Neural progenitor cell (in vitro differentiated cells): Measurements from ENCODE around the gene CNTNAP2. TPM values are rescaled to one million over a fixed set of nuclear protein-coding genes. Genes with fewer than 3 reads are reported as not detected.

Source experiments
- DNase-seq: peaks from one replicate; pipeline ENCODE4 v3.0.0-alpha.2; 2016; ENCODE audit warnings: low spot score
- H2AFZ ChIP-seq: fragments of 200-600 bp; sonication (generic); replicated peaks from 2 replicates; pipeline ENCODE4 v1.6.1; 2016; ENCODE audit warnings: antibody characterized with exemption
- H3F3A ChIP-seq: fragments of 200-600 bp; sonication (generic); 2 replicates; pipeline ENCODE4 v1.6.1; 2016; ENCODE audit warnings: antibody characterized with exemption, low read depth
- H3K27ac ChIP-seq: fragments of 200-600 bp; sonication (generic); 2 replicates; pipeline ENCODE4 v1.5.1; 2016; ENCODE audit warnings: mild to moderate bottlenecking
- H3K27me3 ChIP-seq: fragments of 200-600 bp; sonication (generic); 2 replicates; pipeline ENCODE4 v1.6.1; 2016; ENCODE audit warnings: mild to moderate bottlenecking, moderate library complexity
- H3K36me3 ChIP-seq: fragments of 200-600 bp; sonication (generic); 2 replicates; pipeline ENCODE4 v1.5.1; 2016
- H3K4me1 ChIP-seq: fragments of 200-600 bp; sonication (generic); 2 replicates; pipeline ENCODE4 v1.6.1; 2016; ENCODE audit warnings: mixed run types
- H3K4me2 ChIP-seq: fragments of 200-600 bp; sonication (generic); 2 replicates; pipeline ENCODE4 v1.6.1; 2016
- H3K4me3 ChIP-seq: fragments of 200-600 bp; sonication (generic); 2 replicates; pipeline ENCODE4 v1.5.1; 2016
- H3K79me2 ChIP-seq: fragments of 200-600 bp; sonication (generic); 2 replicates; pipeline ENCODE4 v1.6.1; 2016; ENCODE audit warnings: low read depth
- H3K9ac ChIP-seq: fragments of 200-600 bp; sonication (generic); 2 replicates; pipeline ENCODE4 v1.6.1; 2016
- H3K9me3 ChIP-seq: fragments of 200-600 bp; sonication (generic); 2 replicates; pipeline ENCODE4 v1.5.1; 2016; ENCODE audit warnings: low read depth
- H4K20me1 ChIP-seq: fragments of 200-600 bp; sonication (generic); 2 replicates; pipeline ENCODE4 v1.6.1; 2016; ENCODE audit warnings: low read depth
- H3K27ac Mint-ChIP-seq: 3 replicates; pipeline ENCODE4 v1.8.0; 2021; ENCODE audit warnings: mixed read lengths
- H3K27me3 Mint-ChIP-seq: 2 replicates; pipeline ENCODE4 v1.8.0; 2022; ENCODE audit warnings: low read depth, mild to moderate bottlenecking, inconsistent platforms, moderate library complexity, mixed read lengths; ENCODE audit not compliant: insufficient read depth
- H3K36me3 Mint-ChIP-seq: 3 replicates; pipeline ENCODE4 v1.8.0; 2021; ENCODE audit warnings: mixed read lengths
- H3K4me1 Mint-ChIP-seq: 3 replicates; pipeline ENCODE4 v1.8.0; 2021; ENCODE audit warnings: mixed read lengths
- H3K4me3 Mint-ChIP-seq: 3 replicates; pipeline ENCODE4 v1.8.0; 2021; ENCODE audit warnings: mild to moderate bottlenecking, moderate library complexity, mixed read lengths
- H3K9me3 Mint-ChIP-seq: 3 replicates; pipeline ENCODE4 v1.8.0; 2020; ENCODE audit warnings: mixed read lengths
- CTCF ChIP-seq: fragments of 200-600 bp; sonication (generic); IDR thresholded peaks from 2 replicates; pipeline ENCODE4 v1.5.1; 2017; ENCODE audit warnings: antibody characterized with exemption, mild to moderate bottlenecking
- EZH2 ChIP-seq: fragments of 200-600 bp; sonication (generic); IDR thresholded peaks from 2 replicates; pipeline ENCODE4 v1.6.1; 2017; ENCODE audit warnings: antibody characterized with exemption, mild to moderate bottlenecking, moderate library complexity
- EZH2phosphoT487 ChIP-seq: fragments of 200-600 bp; sonication (generic); IDR thresholded peaks from 2 replicates; pipeline ENCODE4 v1.6.1; 2017; ENCODE audit warnings: antibody characterized with exemption
- total RNA-seq: library from RNA; depleted of rRNA; stranded (reverse); fragments of >200 nt; gene quantifications from 2 replicates; pipeline ENCODE4 v1.2.3, GENCODE V29; 2015; ENCODE audit warnings: low replicate concordance

CNTNAP2 gene
- total RNA-seq, 1 donor from 2014 or later: 126 TPM

- Histone ChIP-seq H3K36me3 (no peaks in the 10 kb centered on the region), H3K9ac (no peak overlapping the region), H3F3A (no peaks in the 10 kb centered on the region), H3K4me2 (no peak overlapping the region), H3K4me3 (no peak overlapping the region), H3K27ac (no peak overlapping the region), H2AFZ (no peak overlapping the region), H3K79me2 (no peaks in the 10 kb centered on the region), H3K27me3 (no peaks in the 10 kb centered on the region), H4K20me1 (no peaks in the 10 kb centered on the region), H3K4me1 (no peaks in the 10 kb centered on the region), H3K9me3 (no peaks in the 10 kb centered on the region)
- H3K4me1 Mint-ChIP-seq: peaks cover 15% of the 10 kb centered on the region
- peaks cover 2% of the 10 kb centered on the region for H3K27me3 Mint-ChIP-seq
- H3K4me3 Mint-ChIP-seq: no peak overlapping the region
- peaks cover 29% of the 10 kb centered on the region for H3K9me3 Mint-ChIP-seq
- peaks cover 10% of the 10 kb centered on the region for H3K36me3 Mint-ChIP-seq
- no peak for TF ChIP-seq EZH2
- no peak for TF ChIP-seq EZH2phosphoT487
- no peak for TF ChIP-seq CTCF
- DNase-seq: no peak
- H3K27ac Mint-ChIP-seq: no peak overlapping the region
These were observed 1966.8 kb downstream of the CNTNAP2 start for GRCh38 chr7:148083448-148083847.

- H3K9me3 ChIP-seq: no peaks in the 10 kb centered on the region
- no peak overlapping the region for H3K27ac ChIP-seq
- no peak overlapping the region for H3K9ac ChIP-seq
- no peaks in the 10 kb centered on the region for H3K4me1 ChIP-seq
- H3K27me3 ChIP-seq: no peaks in the 10 kb centered on the region
- H2AFZ ChIP-seq: no peak overlapping the region
- H3K4me3 ChIP-seq: no peak overlapping the region
- TF ChIP-seq CTCF (peak; percentile 93), EZH2 (no peak)
- H4K20me1 ChIP-seq: no peaks in the 10 kb centered on the region
- peaks cover 15% of the 10 kb centered on the region for H3K4me1 Mint-ChIP-seq
- peaks cover 2% of the 10 kb centered on the region for H3K36me3 ChIP-seq
- H3K27me3 Mint-ChIP-seq: peaks cover 2% of the 10 kb centered on the region
- H3K36me3 Mint-ChIP-seq: peaks cover 10% of the 10 kb centered on the region
- no peak overlapping the region for H3K4me2 ChIP-seq
- no peak overlapping the region for H3K4me3 Mint-ChIP-seq
- no peaks in the 10 kb centered on the region for H3K79me2 ChIP-seq
- H3K9me3 Mint-ChIP-seq: peaks cover 32% of the 10 kb centered on the region
- no peaks in the 10 kb centered on the region for H3F3A ChIP-seq
- no peak overlapping the region for H3K27ac Mint-ChIP-seq
- peak; percentile 80 for DNase-seq
These were observed 1967.5 kb downstream of the CNTNAP2 start for GRCh38 chr7:148084138-148084537.

- Histone ChIP-seq H3K4me1 (no peaks in the 10 kb centered on the region), H2AFZ (no peak overlapping the region), H3K27me3 (no peaks in the 10 kb centered on the region), H4K20me1 (no peaks in the 10 kb centered on the region), H3K4me3 (no peak overlapping the region), H3F3A (no peaks in the 10 kb centered on the region), H3K36me3 (peaks cover 2% of the 10 kb centered on the region), H3K27ac (no peak overlapping the region), H3K4me2 (no peak overlapping the region), H3K79me2 (no peaks in the 10 kb centered on the region), H3K9me3 (no peaks in the 10 kb centered on the region), H3K9ac (no peak overlapping the region)
- Mint-ChIP-seq H3K4me3 (no peak overlapping the region), H3K4me1 (peaks cover 12% of the 10 kb centered on the region), H3K36me3 (no peaks in the 10 kb centered on the region), H3K9me3 (peaks cover 13% of the 10 kb centered on the region), H3K27ac (no peak overlapping the region), H3K27me3 (no peaks in the 10 kb centered on the region)
- no peak for TF ChIP-seq EZH2phosphoT487
- TF ChIP-seq EZH2: no peak
- TF ChIP-seq CTCF: no peak
- DNase-seq: no peak
These were observed 1975.3 kb downstream of the CNTNAP2 start for GRCh38 chr7:148091882-148092281.
